AG08396 (cell line): ENCODE data around the gene TAF11L14.
"Not testable (repeated sequence)": the region's sequence is repeated elsewhere in the genome, so short reads cannot be mapped to it uniquely, and the experiment has no call there.

Experiments used
- DNase-seq: peaks from one replicate; pipeline ENCODE4 v3.0.0; 2012; ENCODE audit warnings: low spot score, mixed read lengths

Gene TAF11L14

DNA sequence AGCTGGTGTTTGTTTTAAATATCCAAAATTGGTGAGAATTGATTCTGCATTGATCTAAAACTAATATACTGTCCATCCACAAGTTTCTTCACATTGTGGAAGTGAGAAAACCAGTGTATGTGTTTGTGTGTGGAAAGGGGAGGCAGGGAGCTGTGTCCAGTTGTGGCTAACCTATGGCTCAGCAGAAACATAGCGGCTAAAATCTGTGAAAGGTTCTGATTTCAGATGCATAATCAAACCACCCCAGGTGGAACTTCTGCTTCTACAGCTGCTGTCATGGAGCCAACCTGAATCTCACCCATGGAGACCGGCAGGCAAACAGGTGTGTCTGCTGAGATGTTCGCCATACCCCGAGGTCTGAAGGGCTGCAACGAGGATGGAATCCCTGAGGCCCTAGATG lies at the start of gene TAF11L14:
TAF11L14 (plus strand) TSS at position 301 of the 400 bp plus-strand sequence.
- no peak for DNase-seq

DNA sequence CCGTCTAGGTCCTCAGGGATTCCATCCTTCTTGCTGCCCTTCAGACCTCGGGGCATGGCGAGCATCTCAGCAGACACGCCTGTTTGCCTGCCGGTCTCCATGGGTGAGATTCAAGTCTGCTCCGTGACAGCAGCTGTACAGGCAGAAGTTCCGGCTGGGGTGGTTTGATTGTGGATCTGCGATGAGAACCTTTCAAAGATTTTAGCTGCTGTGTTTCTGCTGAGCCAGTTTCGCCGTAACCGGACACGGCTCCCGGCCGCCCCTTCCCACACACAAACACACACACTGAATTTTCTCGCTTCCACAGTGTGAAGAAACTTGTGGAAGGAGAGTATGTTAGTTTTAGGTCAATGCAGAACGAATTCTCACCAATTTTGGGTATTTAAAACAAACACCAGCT lies 48.6 kb upstream of the TAF11L14 start, which contains the start of gene TAF11L7:
TAF11L7 (minus strand) TSS at position 101 of the 400 bp plus-strand sequence.
- not testable (repeated sequence) for DNase-seq

GRCh38 chr5:17590860-17591259 lies 43.4 kb upstream of the TAF11L14 start, which contains the start of gene TAF11L8:
Gene TAF11L8 (minus strand): TSS chr5:17590960.
- DNase-seq = not testable (repeated sequence)

DNA sequence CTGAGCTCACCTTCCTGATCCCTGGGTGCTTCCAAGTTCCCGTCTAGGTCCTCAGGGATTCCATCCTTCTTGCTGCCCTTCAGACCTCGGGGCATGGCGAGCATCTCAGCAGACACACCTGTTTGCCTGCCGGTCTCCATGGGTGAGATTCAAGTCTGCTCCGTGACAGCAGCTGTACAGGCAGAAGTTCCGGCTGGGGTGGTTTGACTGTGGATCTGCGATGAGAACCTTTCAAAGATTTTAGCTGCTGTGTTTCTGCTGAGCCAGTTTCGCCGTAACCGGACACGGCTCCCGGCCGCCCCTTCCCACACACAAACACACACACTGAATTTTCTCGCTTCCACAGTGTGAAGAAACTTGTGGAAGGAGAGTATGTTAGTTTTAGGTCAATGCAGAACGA lies 40.0 kb upstream of the TAF11L14 start, which contains the start of gene TAF11L9:
TAF11L9 (minus strand) TSS at position 140 of the 400 bp plus-strand sequence.
- DNase-seq = not testable (repeated sequence)

- DNase-seq = not testable (repeated sequence)
Measured at GRCh38 chr5:17597728-17598127, 36.5 kb upstream of the TAF11L14 start, which contains the start of gene TAF11L10. Gene TAF11L10 (minus strand): TSS chr5:17597828.

DNA sequence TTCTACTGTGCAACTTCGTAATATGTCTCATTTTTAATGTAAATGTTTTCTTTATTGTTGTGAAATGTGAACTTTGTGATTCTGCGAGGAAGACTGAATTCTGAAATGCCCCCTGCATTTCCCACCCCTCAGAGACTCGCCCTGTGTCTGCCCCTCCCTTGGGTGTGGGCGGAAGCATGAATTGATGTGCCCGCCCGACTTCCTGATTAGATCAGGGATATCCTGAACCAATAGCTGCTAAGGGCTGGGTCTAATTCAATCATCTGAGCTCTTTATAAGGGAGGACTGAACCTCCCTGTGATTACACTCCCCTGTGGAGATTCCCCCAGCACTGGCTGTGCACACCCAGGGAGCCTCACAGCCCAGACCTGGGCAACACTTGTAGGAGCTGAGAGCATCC lies 30.4 kb upstream of the TAF11L14 start, which contains the start of gene TAF11L11:
TAF11L11 (plus strand) TSS at position 304 of the 400 bp plus-strand sequence.
- DNase-seq = not testable (repeated sequence)

- DNase-seq = no peak
Measured at GRCh38 chr5:17604951-17605350, 29.3 kb upstream of the TAF11L14 start.

GRCh38 chr5:17607461-17607860 lies 26.8 kb upstream of the TAF11L14 start:
- not testable (repeated sequence) for DNase-seq

GRCh38 chr5:17610092-17610491 lies 24.2 kb upstream of the TAF11L14 start, which contains the start of gene TAF11L12:
Gene TAF11L12 (plus strand): TSS chr5:17610392.
- not testable (repeated sequence) for DNase-seq

- DNase-seq = no peak
Measured at GRCh38 chr5:17614872-17615605, 19.2 kb upstream of the TAF11L14 start.

- DNase-seq = no peak
Measured at GRCh38 chr5:17619354-17619753, 14.9 kb upstream of the TAF11L14 start.

DNA sequence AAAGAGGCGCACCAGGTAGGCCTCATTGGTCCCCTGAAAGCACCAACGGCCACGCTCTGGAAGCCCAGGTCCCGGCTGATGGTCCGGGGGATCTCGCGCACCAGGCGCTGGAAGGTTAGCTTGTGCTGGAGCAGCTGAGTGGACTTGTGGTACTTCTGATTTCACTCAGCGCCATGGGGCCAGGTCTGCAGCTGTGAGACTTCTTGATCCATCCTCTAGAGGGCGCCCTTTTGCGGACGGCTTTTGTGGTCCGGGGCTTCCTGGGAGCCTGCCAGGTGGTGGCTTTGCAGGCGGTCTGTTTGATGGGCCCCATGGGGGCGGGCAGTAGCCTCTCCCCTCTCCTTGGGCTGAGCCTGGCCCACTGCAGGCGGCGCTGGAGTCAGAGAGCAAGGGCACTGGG lies 13.6 kb upstream of the TAF11L14 start:
- no peak for DNase-seq

DNA sequence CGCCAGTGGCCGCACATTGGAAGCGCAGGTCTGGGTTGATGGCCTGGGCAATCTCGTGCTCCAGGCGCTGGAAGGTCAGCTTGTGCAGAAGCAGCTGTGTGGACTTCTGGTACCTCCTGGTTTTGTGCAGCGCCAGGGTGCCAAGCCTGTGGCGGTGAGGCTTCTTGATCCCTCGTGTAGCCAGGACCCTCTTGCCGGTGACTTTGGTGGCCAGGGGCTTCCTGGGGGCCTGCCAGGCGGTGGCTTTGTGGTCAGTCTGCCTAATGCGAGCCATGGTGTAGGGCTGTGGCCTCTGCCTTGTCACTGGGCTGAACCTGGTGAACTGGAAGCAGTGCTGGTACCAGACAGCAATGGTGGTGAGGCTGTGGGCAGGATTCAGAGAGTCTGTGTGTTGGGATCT lies 8.6 kb upstream of the TAF11L14 start:
- no peak for DNase-seq

GRCh38 chr5:17631788-17632187 lies 2.5 kb upstream of the TAF11L14 start, which contains the start of gene TAF11L13:
Gene TAF11L13 (plus strand): TSS chr5:17632088.
- not testable (repeated sequence) for DNase-seq

- not testable (repeated sequence) for DNase-seq
Measured at GRCh38 chr5:17649232-17649631, 15.0 kb downstream of the TAF11L14 start.

DNA sequence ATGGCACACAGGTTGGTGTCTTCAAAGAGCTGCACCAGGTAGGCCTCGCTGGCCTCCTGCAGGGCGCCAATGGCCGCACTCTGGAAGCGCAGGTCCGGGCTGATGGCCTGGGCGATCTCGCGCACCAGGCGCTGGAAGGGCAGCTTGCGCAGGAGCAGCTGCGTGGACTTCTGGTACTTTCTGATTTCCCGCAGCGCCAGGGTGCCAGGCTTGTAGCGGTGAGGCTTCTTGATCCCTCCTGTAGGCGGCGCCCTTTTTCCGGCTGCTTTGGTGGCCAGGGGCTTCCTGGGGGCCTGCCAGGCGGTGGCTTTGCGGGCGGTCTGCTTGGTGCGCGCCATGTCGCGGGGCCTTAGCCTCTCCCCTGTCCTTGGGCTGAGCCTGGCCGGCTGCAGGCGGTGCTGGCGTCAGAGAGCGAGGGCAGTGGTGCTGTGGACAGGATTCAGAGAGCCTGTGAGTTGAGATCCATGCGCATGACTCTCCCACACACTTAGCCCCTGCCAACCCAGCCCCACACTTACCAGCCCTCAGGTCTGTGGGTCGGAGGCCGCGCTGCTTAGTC lies 21.0 kb downstream of the TAF11L14 start:
- not testable (repeated sequence) for DNase-seq

DNA sequence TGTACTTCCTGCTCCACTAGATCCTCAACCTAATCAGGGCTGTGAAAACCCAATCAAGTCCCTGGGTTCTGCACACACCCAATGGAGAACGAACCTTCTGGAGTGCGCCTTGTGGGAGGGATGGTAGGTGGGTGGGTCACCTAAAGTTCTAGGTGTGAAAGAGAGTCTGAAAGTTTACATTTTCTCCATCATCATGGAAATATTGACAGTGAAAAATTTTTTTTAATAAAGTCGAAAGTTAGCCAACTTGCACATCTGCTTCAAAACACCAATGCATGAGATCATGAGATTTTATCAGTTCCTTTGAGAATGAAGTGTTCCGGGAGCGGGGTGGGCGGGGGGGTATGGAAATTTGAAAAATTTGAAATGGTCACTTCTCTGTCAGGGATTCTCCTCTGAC lies 21.7 kb downstream of the TAF11L14 start:
- no peak for DNase-seq

- DNase-seq = no peak
Measured at GRCh38 chr5:17663182-17663581, 28.9 kb downstream of the TAF11L14 start.

DNA sequence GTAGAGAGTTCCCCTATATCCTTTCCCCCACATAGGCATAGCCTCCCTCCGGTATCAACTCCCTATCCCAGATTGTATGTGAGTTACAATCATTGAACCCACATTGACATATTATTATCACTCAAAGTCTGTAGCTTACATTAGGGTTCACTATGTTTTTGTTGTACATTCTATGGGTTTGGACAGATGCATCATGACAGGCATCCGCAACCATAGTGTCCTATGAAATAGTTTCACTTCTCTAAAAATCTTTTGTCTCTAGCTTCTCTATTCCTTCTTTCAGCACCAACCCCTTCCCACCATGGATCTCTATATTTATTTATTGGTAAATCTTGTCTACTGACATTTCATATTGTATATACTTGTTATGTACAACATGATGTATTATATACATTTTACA lies 31.6 kb downstream of the TAF11L14 start:
- DNase-seq = no peak

DNA sequence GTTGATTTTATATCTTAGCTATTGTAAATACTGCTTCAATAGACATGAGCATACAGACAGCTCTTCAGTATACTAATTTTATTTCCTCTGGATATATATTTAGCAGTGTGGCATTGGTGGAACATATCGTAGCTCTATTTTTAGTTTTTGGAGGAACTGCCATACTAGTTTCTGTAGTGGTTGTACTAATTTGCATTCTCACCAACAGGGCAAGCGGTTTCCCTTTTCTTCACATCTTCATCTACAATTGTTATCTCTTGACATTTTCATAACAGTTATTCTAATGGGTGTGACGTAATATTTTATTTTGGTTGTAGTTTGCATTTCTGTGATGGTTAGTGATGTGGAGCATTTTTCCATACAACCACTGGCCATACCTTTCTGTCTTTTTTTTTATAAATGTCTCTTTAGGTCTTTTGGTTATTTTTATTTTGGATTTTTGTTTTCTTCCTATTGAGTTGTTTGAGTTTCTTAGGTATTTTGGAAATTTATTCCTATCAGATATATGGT lies 32.5 kb downstream of the TAF11L14 start:
- no peak for DNase-seq

DNA sequence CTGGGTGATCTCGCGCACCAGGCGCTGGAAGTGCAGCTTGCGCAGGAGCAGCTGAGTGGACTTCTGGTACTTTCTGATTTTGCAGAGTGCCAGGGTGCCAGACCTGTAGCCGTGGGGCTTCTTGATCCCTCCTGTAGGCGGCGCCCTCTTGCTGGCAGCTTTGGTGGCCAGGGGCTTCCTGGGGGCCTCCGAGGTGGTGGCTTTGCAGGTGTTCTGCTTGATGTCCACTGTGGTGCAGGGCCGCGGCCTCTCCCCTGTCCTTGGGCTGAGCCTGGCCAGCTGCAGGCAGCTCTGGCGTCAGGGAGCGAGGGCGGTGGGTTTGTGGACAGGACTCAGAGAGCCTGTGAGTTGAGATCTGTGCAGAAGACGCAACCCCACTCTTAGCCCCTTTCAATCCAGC lies 36.1 kb downstream of the TAF11L14 start:
- DNase-seq = no peak

- DNase-seq = no peak
Measured at GRCh38 chr5:17678751-17679324, 44.6 kb downstream of the TAF11L14 start.
